HEK293 (cell line): ENCODE measurements around the gene NMNAT2.

Experiments
- CTCF ChIA-PET: fragments of 350-600 bp; formaldehyde crosslinking; extraction: SDS; loops from one replicate; lab custom pipeline; 2021; ENCODE audit warnings: antibody characterized with exemption; lab: Yijun Ruan, JAX
- POLR2A ChIA-PET: fragments of 300-600 bp; formaldehyde crosslinking; extraction: SDS; loops from one replicate; lab custom pipeline; 2020; ENCODE audit warnings: antibody characterized with exemption, inconsistent platforms; lab: Yijun Ruan, JAX
- H3K27ac ChIP-seq: fragments of 200-500 bp; sonication (Bioruptor generic); 2 replicates; pipeline ENCODE4 v1.5.1; 2014; ENCODE audit warnings: low read depth, low read length, control low read depth, inconsistent platforms; ENCODE audit errors: extremely low read depth
- H3K36me3 ChIP-seq, 2 experiments: fragments of 200-500 bp in 1 of 2; sonication (Bioruptor generic) in 1 of 2; 1 replicate in 1 of 2; 2 replicates in 1 of 2; pipeline ENCODE4 v1.5.1; 2014 to 2017; ENCODE audit warnings: inconsistent platforms in 2 of 2, low read length in 2 of 2; ENCODE audit not compliant: control insufficient read depth in 2 of 2, insufficient read depth in 1 of 2
- H3K4me1 ChIP-seq: fragments of 200-500 bp; sonication (Bioruptor generic); 2 replicates; pipeline ENCODE4 v1.5.1; 2014; ENCODE audit warnings: mild to moderate bottlenecking, low read length, inconsistent platforms; ENCODE audit not compliant: control insufficient read depth, insufficient read depth
- H3K4me3 ChIP-seq: 2 replicates; pipeline ENCODE4 v1.5.1; 2011; ENCODE audit warnings: low read depth, mild to moderate bottlenecking, control low read depth, low read length, moderate library complexity
- H3K9me3 ChIP-seq: fragments of 200-500 bp; sonication (Bioruptor generic); 2 replicates; pipeline ENCODE4 v1.5.1; 2014; ENCODE audit warnings: low read depth, low read length, inconsistent platforms; ENCODE audit not compliant: control insufficient read depth, insufficient read depth
- KLF9 ChIP-seq: fragments of 450-650 bp; formaldehyde crosslinking; IDR thresholded peaks from 2 replicates; pipeline ENCODE4 v1.5.1; 2016; ENCODE audit warnings: missing biosample characterization, missing genetic modification characterization, low read depth
- MYNN ChIP-seq: fragments of 450-650 bp; formaldehyde crosslinking; IDR thresholded peaks from 2 replicates; pipeline ENCODE4 v1.5.1; 2016; ENCODE audit warnings: missing biosample characterization, missing genetic modification characterization, borderline replicate concordance
- PBX3 ChIP-seq: sonication (generic); formaldehyde crosslinking; IDR thresholded peaks from 2 replicates; pipeline ENCODE4 v1.8.1; 2022; ENCODE audit warnings: mild to moderate bottlenecking, moderate library complexity, missing genetic modification reagents
- REPIN1 ChIP-seq: fragments of 450-650 bp; formaldehyde crosslinking; IDR thresholded peaks from 2 replicates; pipeline ENCODE4 v1.5.1; 2017; ENCODE audit warnings: missing biosample characterization, missing genetic modification characterization, low read depth
- TSHZ1 ChIP-seq: fragments of 450-650 bp; formaldehyde crosslinking; IDR thresholded peaks from 2 replicates; pipeline ENCODE4 v1.5.1; 2016; ENCODE audit warnings: missing biosample characterization, missing genetic modification characterization, borderline replicate concordance
- ZNF10 ChIP-seq: fragments of 450-650 bp; formaldehyde crosslinking; IDR thresholded peaks from 2 replicates; pipeline ENCODE4 v1.5.1; 2017; ENCODE audit warnings: missing biosample characterization, missing genetic modification characterization
- ZNF114 ChIP-seq: fragments of 450-650 bp; formaldehyde crosslinking; IDR thresholded peaks from 2 replicates; pipeline ENCODE4 v1.5.0; 2017; ENCODE audit warnings: missing biosample characterization, missing genetic modification characterization
- ZNF140 ChIP-seq: fragments of 450-650 bp; formaldehyde crosslinking; IDR thresholded peaks from 2 replicates; pipeline ENCODE4 v1.5.1; 2016; ENCODE audit warnings: missing biosample characterization, missing genetic modification characterization
- ZNF239 ChIP-seq: fragments of 450-650 bp; formaldehyde crosslinking; IDR thresholded peaks from 2 replicates; pipeline ENCODE4 v1.5.1; 2016; ENCODE audit warnings: missing biosample characterization, missing genetic modification characterization
- ZNF280C ChIP-seq: fragments of 450-650 bp; formaldehyde crosslinking; IDR thresholded peaks from 2 replicates; pipeline ENCODE4 v1.5.1; 2016; ENCODE audit warnings: missing biosample characterization, missing genetic modification characterization
- ZNF335 ChIP-seq: fragments of 450-650 bp; formaldehyde crosslinking; conservative IDR thresholded peaks from 2 replicates; pipeline ENCODE4 v1.5.1; 2016; ENCODE audit warnings: missing biosample characterization, missing genetic modification characterization
- ZNF530 ChIP-seq: fragments of 450-650 bp; formaldehyde crosslinking; IDR thresholded peaks from 2 replicates; pipeline ENCODE4 v1.5.1; 2016; ENCODE audit warnings: low read depth, missing biosample characterization, missing genetic modification characterization
- ZNF548 ChIP-seq: fragments of 450-650 bp; formaldehyde crosslinking; IDR thresholded peaks from 2 replicates; pipeline ENCODE4 v1.5.1; 2016; ENCODE audit warnings: missing biosample characterization, missing genetic modification characterization
- ZNF558 ChIP-seq: fragments of 450-650 bp; formaldehyde crosslinking; IDR thresholded peaks from 2 replicates; pipeline ENCODE4 v1.5.1; 2016; ENCODE audit warnings: missing biosample characterization, missing genetic modification characterization
- ZNF596 ChIP-seq: fragments of 450-650 bp; IDR thresholded peaks from 2 replicates; pipeline ENCODE4 v1.5.0; 2018; ENCODE audit warnings: missing biosample characterization, mild to moderate bottlenecking, missing genetic modification characterization, moderate library complexity
- ZNF600 ChIP-seq: fragments of 450-650 bp; formaldehyde crosslinking; IDR thresholded peaks from 2 replicates; pipeline ENCODE4 v1.5.1; 2016; ENCODE audit warnings: missing biosample characterization, missing genetic modification characterization
- ZNF776 ChIP-seq: fragments of 450-650 bp; formaldehyde crosslinking; IDR thresholded peaks from 2 replicates; pipeline ENCODE4 v1.5.0; 2017; ENCODE audit warnings: missing biosample characterization, missing genetic modification characterization, borderline replicate concordance
- ZSCAN23 ChIP-seq: fragments of 450-650 bp; formaldehyde crosslinking; IDR thresholded peaks from 2 replicates; pipeline ENCODE4 v1.5.1; 2016; ENCODE audit warnings: missing biosample characterization, missing genetic modification characterization
- TF ChIP-seq, protein P1 (sequence below): fragments of 450-650 bp; IDR thresholded peaks from 2 replicates; pipeline ENCODE4 v1.5.1; 2018; ENCODE audit warnings: missing biosample characterization, mild to moderate bottlenecking, missing genetic modification characterization
- TF ChIP-seq, protein P2 (sequence below): fragments of 450-650 bp; formaldehyde crosslinking; IDR thresholded peaks from 2 replicates; pipeline ENCODE4 v1.5.1; 2016; ENCODE audit warnings: missing biosample characterization, missing genetic modification characterization

Gene NMNAT2

GRCh38 chr1:183355797-183356196 lies 62.4 kb downstream of the NMNAT2 start (continued):
- TF ChIP-seq ZNF280C (tag by site-specific recombination) (no peak), ZNF600 (tag by site-specific recombination) (no peak)
- TF ChIP-seq, all 188 proteins: peak for 0

- ChIA-PET POLR2A (no interaction called here), CTCF (no interaction called here)
- Histone ChIP-seq H3K27ac (no peak overlapping the region), H3K4me3 (no peak overlapping the region), H3K4me1 (no peaks in the 10 kb centered on the region), H3K36me3 (no peaks in the 10 kb centered on the region), H3K9me3 (no peaks in the 10 kb centered on the region)
- TF ChIP-seq KLF9 = no peak
- no peak for TF ChIP-seq PBX3 (CRISPR knock-in tag)
- TF ChIP-seq, protein P1, sequence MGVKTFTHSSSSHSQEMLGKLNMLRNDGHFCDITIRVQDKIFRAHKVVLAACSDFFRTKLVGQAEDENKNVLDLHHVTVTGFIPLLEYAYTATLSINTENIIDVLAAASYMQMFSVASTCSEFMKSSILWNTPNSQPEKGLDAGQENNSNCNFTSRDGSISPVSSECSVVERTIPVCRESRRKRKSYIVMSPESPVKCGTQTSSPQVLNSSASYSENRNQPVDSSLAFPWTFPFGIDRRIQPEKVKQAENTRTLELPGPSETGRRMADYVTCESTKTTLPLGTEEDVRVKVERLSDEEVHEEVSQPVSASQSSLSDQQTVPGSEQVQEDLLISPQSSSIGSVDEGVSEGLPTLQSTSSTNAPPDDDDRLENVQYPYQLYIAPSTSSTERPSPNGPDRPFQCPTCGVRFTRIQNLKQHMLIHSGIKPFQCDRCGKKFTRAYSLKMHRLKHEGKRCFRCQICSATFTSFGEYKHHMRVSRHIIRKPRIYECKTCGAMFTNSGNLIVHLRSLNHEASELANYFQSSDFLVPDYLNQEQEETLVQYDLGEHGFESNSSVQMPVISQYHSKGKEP (tag by site-specific recombination) = no peak
- no peak for TF ChIP-seq ZSCAN23
- TF ChIP-seq ZNF335 (tag by site-specific recombination) = no peak
- no peak for TF ChIP-seq ZNF548
These were observed 63.0 kb downstream of the NMNAT2 start for GRCh38 chr1:183355181-183355580.

- Histone ChIP-seq H3K36me3 (no peaks in the 10 kb centered on the region), H3K4me1 (no peaks in the 10 kb centered on the region), H3K9me3 (no peaks in the 10 kb centered on the region), H3K27ac (no peak overlapping the region), H3K4me3 (no peak overlapping the region)
- ChIA-PET POLR2A (interaction anchor here (0.6 kb wide), 1 partner anchor 12 kb away, joined by 7 read pairs; no protein-coding TSS in a partner anchor), CTCF (interaction anchor here (0.5 kb wide), 1 partner anchor 71 kb away, joined by 3 read pairs; no protein-coding TSS in a partner anchor)
- TF ChIP-seq ZNF558 (tag by site-specific recombination) = no peak
- TF ChIP-seq ZNF140 (tag by site-specific recombination) = no peak
- TF ChIP-seq ZNF114 (tag by site-specific recombination) = no peak
- no peak for TF ChIP-seq ZNF530 (tag by site-specific recombination)
- no peak for TF ChIP-seq ZNF776
- no peak for TF ChIP-seq TSHZ1
- TF ChIP-seq ZNF239 (tag by site-specific recombination) = no peak
- no peak for TF ChIP-seq ZNF596 (tag by site-specific recombination)
- TF ChIP-seq REPIN1 (tag by site-specific recombination) = no peak
- no peak for TF ChIP-seq MYNN (tag by site-specific recombination)
- TF ChIP-seq, protein P2, sequence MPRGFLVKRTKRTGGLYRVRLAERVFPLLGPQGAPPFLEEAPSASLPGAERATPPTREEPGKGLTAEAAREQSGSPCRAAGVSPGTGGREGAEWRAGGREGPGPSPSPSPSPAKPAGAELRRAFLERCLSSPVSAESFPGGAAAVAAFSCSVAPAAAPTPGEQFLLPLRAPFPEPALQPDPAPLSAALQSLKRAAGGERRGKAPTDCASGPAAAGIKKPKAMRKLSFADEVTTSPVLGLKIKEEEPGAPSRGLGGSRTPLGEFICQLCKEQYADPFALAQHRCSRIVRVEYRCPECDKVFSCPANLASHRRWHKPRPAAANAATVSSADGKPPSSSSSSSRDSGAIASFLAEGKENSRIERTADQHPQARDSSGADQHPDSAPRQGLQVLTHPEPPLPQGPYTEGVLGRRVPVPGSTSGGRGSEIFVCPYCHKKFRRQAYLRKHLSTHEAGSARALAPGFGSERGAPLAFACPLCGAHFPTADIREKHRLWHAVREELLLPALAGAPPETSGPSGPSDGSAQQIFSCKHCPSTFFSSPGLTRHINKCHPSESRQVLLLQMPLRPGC = no peak
- no peak for TF ChIP-seq ZNF10 (tag by site-specific recombination)
These were observed 64.6 kb downstream of the NMNAT2 start for GRCh38 chr1:183353597-183353996.
